Measurements from ENCODE around the gene SMOC2.

Gene SMOC2

DNA sequence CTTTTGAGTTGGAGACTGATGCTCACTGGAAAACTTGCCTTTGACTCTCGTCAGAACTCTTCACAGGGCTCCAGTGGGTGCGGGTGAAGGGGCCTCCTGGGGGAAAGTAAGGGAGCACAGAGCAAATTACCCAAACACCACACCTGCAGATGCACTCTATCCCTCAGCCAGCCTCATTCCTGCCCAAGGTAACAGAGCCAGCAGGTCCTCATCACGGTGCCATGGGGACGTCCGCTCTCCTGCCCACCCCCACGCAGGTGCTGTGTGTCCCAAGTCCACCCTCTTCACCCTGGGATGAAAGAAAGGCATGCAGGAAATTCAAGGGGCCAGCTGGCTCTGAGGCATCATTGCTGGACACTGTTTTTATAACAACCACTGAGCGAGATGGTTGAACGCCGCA lies 269.0 kb downstream of the SMOC2 start:
- TF ChIP-seq, protein P1, sequence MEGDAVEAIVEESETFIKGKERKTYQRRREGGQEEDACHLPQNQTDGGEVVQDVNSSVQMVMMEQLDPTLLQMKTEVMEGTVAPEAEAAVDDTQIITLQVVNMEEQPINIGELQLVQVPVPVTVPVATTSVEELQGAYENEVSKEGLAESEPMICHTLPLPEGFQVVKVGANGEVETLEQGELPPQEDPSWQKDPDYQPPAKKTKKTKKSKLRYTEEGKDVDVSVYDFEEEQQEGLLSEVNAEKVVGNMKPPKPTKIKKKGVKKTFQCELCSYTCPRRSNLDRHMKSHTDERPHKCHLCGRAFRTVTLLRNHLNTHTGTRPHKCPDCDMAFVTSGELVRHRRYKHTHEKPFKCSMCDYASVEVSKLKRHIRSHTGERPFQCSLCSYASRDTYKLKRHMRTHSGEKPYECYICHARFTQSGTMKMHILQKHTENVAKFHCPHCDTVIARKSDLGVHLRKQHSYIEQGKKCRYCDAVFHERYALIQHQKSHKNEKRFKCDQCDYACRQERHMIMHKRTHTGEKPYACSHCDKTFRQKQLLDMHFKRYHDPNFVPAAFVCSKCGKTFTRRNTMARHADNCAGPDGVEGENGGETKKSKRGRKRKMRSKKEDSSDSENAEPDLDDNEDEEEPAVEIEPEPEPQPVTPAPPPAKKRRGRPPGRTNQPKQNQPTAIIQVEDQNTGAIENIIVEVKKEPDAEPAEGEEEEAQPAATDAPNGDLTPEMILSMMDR (IDR thresholded peaks at IDR 0.05; ENCODE audit: low read depth, low read length): no peak

DNA sequence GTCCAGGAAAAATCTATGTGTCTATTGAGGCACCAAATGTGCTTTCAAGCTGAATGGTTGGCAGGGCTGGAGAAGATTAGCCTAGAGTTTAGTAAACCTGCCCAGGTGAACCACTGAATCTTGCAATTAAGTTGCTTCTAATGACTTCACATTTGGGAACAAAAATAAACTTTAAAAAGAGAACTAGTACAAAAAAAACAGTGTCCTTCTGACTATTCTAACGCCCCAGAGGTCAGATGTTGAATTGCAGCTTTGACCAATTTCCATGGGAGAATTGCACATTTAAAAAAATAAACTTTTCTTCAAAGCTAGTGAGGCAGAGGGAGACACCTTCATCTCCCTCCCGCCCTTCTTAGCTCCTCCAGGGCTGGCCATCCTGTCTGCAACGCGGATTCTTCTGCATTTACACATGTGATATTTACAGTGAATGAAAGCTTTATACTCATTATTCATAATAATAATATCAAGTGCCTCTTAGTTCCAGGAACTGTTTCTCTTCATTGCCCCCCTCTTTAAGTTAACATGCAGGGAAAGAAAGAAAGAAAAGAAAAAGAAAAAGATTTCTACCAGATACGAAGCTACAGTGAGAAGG lies 270.2 kb downstream of the SMOC2 start:
- DNase-seq (ENCODE audit: extremely low read depth, low read depth): no peak
- TF ChIP-seq, protein P1 (IDR thresholded peaks at IDR 0.05; ENCODE audit: low read depth, low read length): no peak

More for the DNA sequence above, 269.0 kb downstream of the SMOC2 start:
- no peak for DNase-seq (ENCODE audit: extremely low read depth, low read depth)

- TF ChIP-seq, protein P1 (IDR thresholded peaks at IDR 0.05; ENCODE audit: low read depth, low read length): no peak
These were observed 270.8 kb downstream of the SMOC2 start for GRCh38 chr6:168711666-168712300.

DNA sequence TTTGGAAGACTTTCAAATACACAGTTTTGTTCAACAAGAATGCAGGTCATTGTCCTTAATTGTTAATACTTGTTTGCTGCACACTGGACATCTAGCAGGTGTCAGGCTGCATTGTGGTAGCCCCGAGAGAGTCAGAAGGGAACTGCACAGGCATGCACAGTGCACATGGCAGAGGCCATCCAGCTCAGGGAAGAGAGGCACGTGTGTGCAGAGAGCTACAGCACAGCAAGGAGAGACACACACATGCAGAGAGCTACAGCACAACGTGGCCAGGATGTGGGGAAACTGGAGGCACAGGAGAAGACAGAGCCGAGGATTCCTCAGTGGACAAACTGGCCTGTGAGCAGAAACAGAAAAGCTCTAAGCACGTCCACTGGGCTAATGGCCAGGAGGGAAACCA lies 272.0 kb downstream of the SMOC2 start:
- TF ChIP-seq, protein P1 (IDR thresholded peaks at IDR 0.05; ENCODE audit: low read depth, low read length): no peak

More at GRCh38 chr6:168711666-168712300, 270.8 kb downstream of the SMOC2 start:
- no peak for DNase-seq (ENCODE audit: extremely low read depth, low read depth)

GRCh38 chr6:168713839-168714238 lies 272.9 kb downstream of the SMOC2 start:
- TF ChIP-seq, protein P1 (IDR thresholded peaks at IDR 0.05; ENCODE audit: low read depth, low read length): no peak
- no peak for DNase-seq (ENCODE audit: extremely low read depth, low read depth)

More for the DNA sequence above, 272.0 kb downstream of the SMOC2 start:
- DNase-seq (ENCODE audit: extremely low read depth, low read depth): no peak

- DNase-seq (ENCODE audit: extremely low read depth, low read depth): no peak
- TF ChIP-seq, protein P1 (IDR thresholded peaks at IDR 0.05; ENCODE audit: low read depth, low read length): no peak
These were observed 273.7 kb downstream of the SMOC2 start for GRCh38 chr6:168714547-168715260.

Measured in AG09319 (cell line).